Karpas-422 (cell line): ENCODE measurements around the gene ACSBG1. TPM values are rescaled to one million over a fixed set of nuclear protein-coding genes. Genes with fewer than 3 reads are reported as not detected.

Experiments
- DNase-seq: peaks from one replicate; pipeline ENCODE4 v3.0.0-alpha.2; 2015
- H2AFZ ChIP-seq: fragments of 200-600 bp; sonication (generic); 2 replicates; pipeline ENCODE4 v1.6.1; 2014; ENCODE audit warnings: antibody characterized with exemption, low read length, mixed read lengths
- H3K27ac ChIP-seq: fragments of 200-600 bp; sonication (generic); 2 replicates; pipeline ENCODE4 v1.5.1; 2014; ENCODE audit warnings: mild to moderate bottlenecking, low read length, moderate library complexity
- H3K27me3 ChIP-seq: fragments of 200-600 bp; sonication (generic); 2 replicates; pipeline ENCODE4 v1.6.1; 2014; ENCODE audit warnings: low read length, mixed read lengths
- H3K36me3 ChIP-seq: fragments of 200-600 bp; sonication (generic); 2 replicates; pipeline ENCODE4 v1.6.1; 2014; ENCODE audit warnings: low read length, mixed read lengths; ENCODE audit not compliant: insufficient read depth
- H3K4me1 ChIP-seq: fragments of 200-600 bp; sonication (generic); 2 replicates; pipeline ENCODE4 v1.6.1; 2014; ENCODE audit warnings: mild to moderate bottlenecking, low read length, mixed read lengths
- H3K4me2 ChIP-seq: fragments of 200-600 bp; sonication (generic); 2 replicates; pipeline ENCODE4 v1.6.1; 2014; ENCODE audit warnings: low read length, low read depth, mild to moderate bottlenecking; ENCODE audit not compliant: poor library complexity, severe bottlenecking
- H3K4me3 ChIP-seq: fragments of 200-600 bp; sonication (generic); 2 replicates; pipeline ENCODE4 v1.5.1; 2014; ENCODE audit warnings: mild to moderate bottlenecking, antibody characterized with exemption, low read length, mixed read lengths
- H3K79me2 ChIP-seq: fragments of 200-600 bp; sonication (generic); 2 replicates; pipeline ENCODE4 v1.6.1; 2014; ENCODE audit warnings: mild to moderate bottlenecking, low read length, mixed read lengths
- H3K9ac ChIP-seq: fragments of 200-600 bp; sonication (generic); 2 replicates; pipeline ENCODE4 v1.6.0; 2014; ENCODE audit warnings: low read length
- H3K9me2 ChIP-seq: fragments of 200-600 bp; sonication (generic), shearing (Covaris generic); replicated peaks from 2 replicates; pipeline ENCODE4 v1.6.0; 2014; ENCODE audit warnings: mild to moderate bottlenecking, low read length, moderate library complexity; ENCODE audit not compliant: insufficient read depth
- H3K9me3 ChIP-seq: fragments of 300-700, 200-600 bp; sonication (generic); 2 replicates; pipeline ENCODE4 v1.6.1; 2014; ENCODE audit warnings: low read length, mixed read lengths
- H4K20me1 ChIP-seq: fragments of 200-600 bp; sonication (generic); 2 replicates; pipeline ENCODE4 v1.6.1; 2014; ENCODE audit warnings: mild to moderate bottlenecking, antibody characterized with exemption, low read length, low read depth; ENCODE audit not compliant: insufficient read depth
- total RNA-seq: library from RNA; depleted of rRNA; stranded (reverse); fragments of >200 nt; shearing (Covaris generic); gene quantifications from 2 replicates; pipeline ENCODE4 v1.2.3, GENCODE V29; 2014; ENCODE audit warnings: low replicate concordance

Gene ACSBG1
- total RNA-seq, 1 experiment from 2014 or later, result not detected

DNA sequence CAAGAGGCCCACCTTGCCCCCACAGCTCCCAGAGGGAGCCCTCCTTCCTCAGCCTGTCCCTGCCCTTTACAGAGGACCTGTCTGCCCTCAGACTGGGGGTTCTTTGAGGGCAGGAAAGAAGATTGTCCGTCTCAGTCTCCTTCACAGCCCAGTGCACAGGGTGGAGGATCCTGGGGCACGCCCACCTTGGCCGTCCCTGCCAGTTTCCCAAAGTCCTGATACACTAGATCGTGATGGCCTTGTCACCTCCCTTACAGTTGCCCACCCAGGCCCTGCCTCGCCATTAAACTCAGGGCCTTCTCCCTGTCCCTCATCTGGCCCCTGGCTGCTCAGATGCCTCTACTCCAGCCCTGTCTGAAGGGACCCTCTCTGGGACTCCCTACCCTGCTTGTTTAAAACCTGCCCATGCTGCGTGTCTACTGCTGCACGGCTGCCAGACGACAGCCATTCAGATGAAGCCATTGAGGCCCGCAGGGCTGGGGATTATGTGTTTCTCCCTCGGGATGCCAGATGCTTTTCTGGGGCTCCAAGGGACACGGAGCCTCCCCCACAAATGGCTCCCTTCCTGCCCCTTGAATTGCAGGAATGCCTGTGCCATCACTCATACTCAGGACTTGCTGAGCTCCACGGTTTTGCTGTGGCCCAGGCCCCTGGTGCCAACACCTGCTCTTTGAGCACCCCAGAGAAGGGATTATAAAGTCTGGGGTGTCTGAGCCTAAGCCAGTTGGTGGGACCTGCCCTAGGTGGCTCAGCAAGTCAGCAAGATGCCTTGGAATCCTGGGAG is 27.8 kb downstream of the ACSBG1 start:
- no peaks in the 10 kb centered on the region for H3K9me3 ChIP-seq
- H2AFZ ChIP-seq, result no peak overlapping the region
- H3K27ac ChIP-seq, result no peak overlapping the region
- H3K27me3 ChIP-seq, result no peaks in the 10 kb centered on the region
- H3K4me3 ChIP-seq, result no peak overlapping the region
- no peaks in the 10 kb centered on the region for H3K79me2 ChIP-seq
- no peaks in the 10 kb centered on the region for H3K4me1 ChIP-seq
- no peaks in the 10 kb centered on the region for H3K9me2 ChIP-seq
- H3K36me3 ChIP-seq, result no peaks in the 10 kb centered on the region
- H4K20me1 ChIP-seq, result no peaks in the 10 kb centered on the region
- DNase-seq, result no peak
- no peak overlapping the region for H3K4me2 ChIP-seq
- no peak overlapping the region for H3K9ac ChIP-seq

- Histone ChIP-seq H3K9me3 (no peaks in the 10 kb centered on the region), H4K20me1 (no peaks in the 10 kb centered on the region), H3K9ac (no peak overlapping the region), H3K79me2 (no peaks in the 10 kb centered on the region), H3K27me3 (no peaks in the 10 kb centered on the region), H3K4me2 (no peak overlapping the region), H3K27ac (no peak overlapping the region), H2AFZ (no peak overlapping the region), H3K9me2 (no peaks in the 10 kb centered on the region), H3K36me3 (no peaks in the 10 kb centered on the region), H3K4me1 (no peaks in the 10 kb centered on the region), H3K4me3 (no peak overlapping the region)
- no peak for DNase-seq
Measured at GRCh38 chr15:78205856-78206255, 28.5 kb downstream of the ACSBG1 start.

DNA sequence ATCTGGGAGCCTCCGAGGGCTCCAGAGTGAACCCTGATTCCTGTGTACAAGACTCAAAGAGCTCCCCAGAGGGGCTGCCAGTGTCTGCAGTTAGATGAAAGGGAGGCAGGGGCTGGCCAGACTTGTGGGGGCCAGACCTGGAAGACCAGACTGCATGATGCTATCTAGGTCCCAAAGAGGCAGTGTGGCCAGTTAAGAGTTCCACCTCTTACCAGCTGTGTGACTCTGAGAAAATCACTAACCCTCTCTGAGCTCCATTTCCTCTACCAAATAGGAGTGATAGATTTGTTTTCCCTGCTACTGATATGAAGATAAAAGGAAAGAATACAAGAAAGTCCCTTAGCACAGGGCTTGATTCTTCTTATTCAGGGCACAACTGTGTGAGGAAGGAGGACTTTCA is 29.0 kb downstream of the ACSBG1 start:
- Histone ChIP-seq H3K4me2 (no peak overlapping the region), H3K9me2 (no peaks in the 10 kb centered on the region), H2AFZ (no peak overlapping the region), H3K4me1 (no peaks in the 10 kb centered on the region), H4K20me1 (no peaks in the 10 kb centered on the region), H3K9ac (no peak overlapping the region), H3K79me2 (no peaks in the 10 kb centered on the region), H3K27ac (no peak overlapping the region), H3K4me3 (no peak overlapping the region), H3K36me3 (no peaks in the 10 kb centered on the region), H3K27me3 (no peaks in the 10 kb centered on the region), H3K9me3 (no peaks in the 10 kb centered on the region)
- no peak for DNase-seq

DNA sequence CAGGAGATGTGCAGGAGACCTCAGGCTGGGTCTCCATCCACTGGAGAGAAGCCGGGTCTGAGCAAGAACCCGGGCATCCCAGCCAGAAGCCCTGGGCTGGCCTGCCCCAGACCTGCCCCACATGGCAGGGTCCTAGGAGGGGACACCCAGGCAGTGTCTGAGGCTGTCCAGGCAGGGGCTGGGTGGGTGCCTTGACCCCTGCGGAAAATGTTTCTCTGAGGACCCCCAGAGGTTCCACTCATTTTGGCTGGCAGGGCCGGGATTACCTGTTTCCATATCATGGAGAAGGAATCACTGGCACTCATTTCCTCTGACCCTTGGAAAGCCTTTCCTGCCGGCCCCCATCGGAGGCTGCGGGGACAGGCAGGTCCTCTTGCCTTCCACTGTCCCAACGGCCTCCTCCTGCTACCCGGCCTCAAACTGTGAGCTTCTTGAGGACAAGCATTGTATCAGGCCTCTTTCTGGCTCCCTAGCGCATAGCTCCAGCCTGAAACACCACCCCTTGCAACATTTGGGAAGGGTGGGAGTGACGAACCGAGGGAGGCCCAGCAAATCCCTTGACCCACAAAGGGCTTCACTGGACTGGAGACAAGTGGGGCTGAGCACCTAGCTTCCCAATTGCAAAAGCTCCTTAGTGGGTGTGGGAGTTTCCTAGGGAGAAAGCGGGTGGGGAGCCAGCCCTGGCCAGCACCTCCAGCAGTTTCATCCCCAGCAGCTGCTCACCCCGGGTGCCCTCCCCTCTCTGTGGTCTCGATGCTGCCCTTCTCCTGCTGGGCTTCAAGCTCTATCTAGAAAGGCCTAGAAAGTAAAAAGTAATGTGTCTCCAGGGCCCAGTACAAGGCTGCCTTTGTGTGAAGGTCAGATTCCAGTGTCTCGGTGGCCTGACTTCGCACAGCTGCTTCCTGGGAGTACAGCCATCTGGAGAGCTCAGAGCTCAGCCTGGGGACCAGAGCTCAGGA is 29.7 kb downstream of the ACSBG1 start:
- Histone ChIP-seq H3K9me2 (no peaks in the 10 kb centered on the region), H3K36me3 (no peaks in the 10 kb centered on the region), H3K27me3 (no peaks in the 10 kb centered on the region), H3K27ac (no peak overlapping the region), H3K9me3 (no peaks in the 10 kb centered on the region), H3K9ac (no peak overlapping the region), H3K4me3 (no peak overlapping the region), H3K4me1 (no peaks in the 10 kb centered on the region), H3K79me2 (no peaks in the 10 kb centered on the region), H3K4me2 (no peak overlapping the region), H2AFZ (no peak overlapping the region), H4K20me1 (no peaks in the 10 kb centered on the region)
- no peak for DNase-seq

DNA sequence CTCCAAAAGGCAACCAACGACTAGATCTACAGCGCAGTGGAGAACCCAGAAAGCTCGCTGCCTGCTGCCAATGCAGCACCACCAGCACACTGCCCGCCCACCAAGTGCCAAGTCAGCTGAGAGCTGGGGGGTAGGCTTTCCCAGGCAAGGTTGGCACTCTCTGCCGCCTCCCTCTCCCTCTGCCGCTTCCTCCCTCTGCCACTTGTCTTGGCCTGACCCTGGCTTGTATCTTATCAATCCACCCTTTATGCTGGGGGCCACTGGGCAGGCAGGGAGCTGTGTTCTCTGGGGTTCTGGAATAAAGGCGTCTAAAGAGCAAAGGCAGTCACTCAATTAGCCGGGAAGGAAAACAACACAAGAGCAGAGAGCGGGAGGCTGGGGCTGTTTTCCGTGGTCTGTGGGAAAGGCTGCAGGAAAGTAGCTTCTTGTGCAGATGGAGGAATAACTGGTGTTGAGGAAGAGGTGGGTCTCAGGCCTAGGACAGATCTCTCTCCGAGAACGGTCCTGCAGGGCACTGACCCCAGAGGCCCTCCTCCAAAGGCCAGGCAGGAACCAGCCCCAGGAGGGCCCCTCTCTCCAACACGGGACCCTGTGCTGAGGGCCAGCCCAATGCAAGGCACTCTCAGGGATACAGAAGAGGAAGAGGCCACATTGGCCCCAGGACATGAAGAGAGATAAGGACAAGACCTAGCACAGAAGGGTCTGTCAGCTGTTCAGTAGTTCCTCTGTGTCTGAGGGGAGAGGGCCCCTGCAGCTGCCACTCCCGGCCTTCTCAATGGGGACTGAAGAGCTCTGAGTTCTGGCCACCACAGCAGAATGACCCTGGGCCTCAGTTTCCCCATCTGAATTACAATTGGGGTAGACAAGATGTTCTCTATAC is 30.8 kb downstream of the ACSBG1 start:
- no peak overlapping the region for H3K4me3 ChIP-seq
- H3K36me3 ChIP-seq, result no peaks in the 10 kb centered on the region
- H4K20me1 ChIP-seq, result no peaks in the 10 kb centered on the region
- H3K4me2 ChIP-seq, result no peak overlapping the region
- H3K9me2 ChIP-seq, result no peaks in the 10 kb centered on the region
- H3K27me3 ChIP-seq, result no peaks in the 10 kb centered on the region
- H3K9me3 ChIP-seq, result no peaks in the 10 kb centered on the region
- H3K4me1 ChIP-seq, result no peaks in the 10 kb centered on the region
- H3K9ac ChIP-seq, result no peak overlapping the region
- H3K79me2 ChIP-seq, result no peaks in the 10 kb centered on the region
- H3K27ac ChIP-seq, result no peak overlapping the region
- no peak overlapping the region for H2AFZ ChIP-seq
- DNase-seq, result no peak

- no peak overlapping the region for H3K4me3 ChIP-seq
- H3K9ac ChIP-seq, result no peak overlapping the region
- no peaks in the 10 kb centered on the region for H3K9me2 ChIP-seq
- DNase-seq, result no peak
- no peaks in the 10 kb centered on the region for H4K20me1 ChIP-seq
- H2AFZ ChIP-seq, result no peak overlapping the region
- no peaks in the 10 kb centered on the region for H3K79me2 ChIP-seq
- no peaks in the 10 kb centered on the region for H3K9me3 ChIP-seq
- H3K4me2 ChIP-seq, result no peak overlapping the region
- H3K4me1 ChIP-seq, result no peaks in the 10 kb centered on the region
- no peaks in the 10 kb centered on the region for H3K27me3 ChIP-seq
- no peak overlapping the region for H3K27ac ChIP-seq
- H3K36me3 ChIP-seq, result no peaks in the 10 kb centered on the region
Measured at GRCh38 chr15:78201281-78202190, 32.8 kb downstream of the ACSBG1 start.

GRCh38 chr15:78200276-78200930 is 34.0 kb downstream of the ACSBG1 start:
- no peak overlapping the region for H2AFZ ChIP-seq
- no peak overlapping the region for H3K27ac ChIP-seq
- H3K36me3 ChIP-seq, result no peaks in the 10 kb centered on the region
- H4K20me1 ChIP-seq, result no peaks in the 10 kb centered on the region
- no peaks in the 10 kb centered on the region for H3K9me2 ChIP-seq
- H3K27me3 ChIP-seq, result no peaks in the 10 kb centered on the region
- DNase-seq, result no peak
- H3K9me3 ChIP-seq, result no peaks in the 10 kb centered on the region
- no peak overlapping the region for H3K9ac ChIP-seq
- H3K4me2 ChIP-seq, result no peak overlapping the region
- H3K79me2 ChIP-seq, result no peaks in the 10 kb centered on the region
- no peaks in the 10 kb centered on the region for H3K4me1 ChIP-seq
- H3K4me3 ChIP-seq, result no peak overlapping the region
